ENCODE measurements around the gene DUSP22. TPM values are rescaled to one million over a fixed set of nuclear protein-coding genes. Genes with fewer than 3 reads are reported as not detected.

The DUSP22 gene
- polyA plus RNA-seq, 1 of the 3 experiments (the other 2 are of a cell fraction): 6.8 TPM

- WGBS (ENCODE audit: low lambda C conversion rate): 43% methylated on average over 9 of the region's 9 CpGs
- Histone ChIP-seq H3K9me2 (no peaks in the 10 kb centered on the region), H2AFZ (ENCODE audit: low read depth) (no peak overlapping the region), H4K20me1 (ENCODE audit: insufficient read depth) (no peaks in the 10 kb centered on the region), H3K36me3 (replicated peaks in 1 of 2; ENCODE audit: control insufficient read depth in 1 of 2, insufficient read depth in 2 of 2, low read length in 1 of 2) (no peaks in the 10 kb centered on the region), H3K4me3 (ENCODE audit: low read depth in 2 of 2, low read length in 1 of 2) (no peak overlapping the region), H3K4me1 (ENCODE audit: control insufficient read depth in 1 of 2, insufficient read depth in 2 of 2, low read depth in 1 of 2, low read length in 1 of 2) (no peaks in the 10 kb centered on the region), H3K27ac (ENCODE audit: low read depth in 2 of 2, low read length in 1 of 2) (no peak overlapping the region), H3K4me2 (no peak overlapping the region), H3K9ac (no peak overlapping the region), H3K9me3 (no peaks in the 10 kb centered on the region), H3K79me2 (ENCODE audit: insufficient read depth) (no peaks in the 10 kb centered on the region), H3K27me3 (ENCODE audit: insufficient read depth) (peaks cover 51% of the 10 kb centered on the region), H3F3A (replicated peaks; ENCODE audit: insufficient read depth) (no peaks in the 10 kb centered on the region)
- CTCF ChIA-PET: interaction anchor here (0.6 kb wide), 1 partner anchor 83 kb away, joined by 3 read pairs; no protein-coding TSS in a partner anchor
- DNase-seq: no peak
- POLR2A ChIA-PET: interaction anchor here (0.9 kb wide), 1 partner anchor 27 kb away, joined by 3 read pairs; no protein-coding TSS in a partner anchor
- TF ChIP-seq MEF2A (IDR thresholded peaks at IDR 0.05; ENCODE audit: borderline replicate concordance, low read depth): no peak
- no peak for TF ChIP-seq YY1 (IDR thresholded peaks at IDR 0.05; ENCODE audit: low read depth)
- TF ChIP-seq POLR2AphosphoS5 (IDR thresholded peaks at IDR 0.05; ENCODE audit: low read depth, low read length): no peak
- no peak for TF ChIP-seq CTCF (IDR thresholded peaks at IDR 0.05)
- no peak for TF ChIP-seq FOXM1 (IDR thresholded peaks at IDR 0.05; ENCODE audit: low read depth)
These were observed 63.3 kb downstream of the DUSP22 start for GRCh38 chr6:355373-356208.

DNA sequence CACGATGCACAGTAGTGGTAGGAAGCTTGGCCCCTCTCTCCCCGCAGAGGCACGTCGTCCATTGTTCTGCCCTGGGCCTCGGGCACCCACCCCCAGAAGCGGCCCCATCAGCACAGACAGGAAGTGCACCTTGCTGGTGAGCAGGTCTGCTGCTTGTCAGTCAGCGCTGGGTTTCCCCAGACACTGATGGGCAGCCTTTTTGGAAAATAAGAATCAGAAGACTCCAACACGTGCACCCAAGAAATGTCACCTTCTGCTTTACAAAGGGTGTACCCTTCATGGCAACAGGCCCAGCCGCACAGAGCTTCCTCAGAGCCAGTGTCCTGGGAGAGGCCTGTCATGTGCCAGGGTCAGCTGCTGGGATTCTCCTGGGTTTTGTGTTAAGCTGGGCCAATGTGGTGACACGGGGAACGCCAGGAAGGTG is 64.6 kb downstream of the DUSP22 start:
- WGBS (ENCODE audit: low lambda C conversion rate): 46% methylated on average over 11 of the region's 11 CpGs
- POLR2A ChIA-PET: no interaction called here
- no peaks in the 10 kb centered on the region for H3K9me2 ChIP-seq
- H3K36me3 ChIP-seq (replicated peaks in 1 of 2; ENCODE audit: control insufficient read depth in 1 of 2, insufficient read depth in 2 of 2, low read length in 1 of 2): no peaks in the 10 kb centered on the region
- H3K4me3 ChIP-seq (ENCODE audit: low read depth in 2 of 2, low read length in 1 of 2): no peak overlapping the region
- H4K20me1 ChIP-seq (ENCODE audit: insufficient read depth): no peaks in the 10 kb centered on the region
- H3K9ac ChIP-seq: no peak overlapping the region
- H3K4me1 ChIP-seq (ENCODE audit: control insufficient read depth in 1 of 2, insufficient read depth in 2 of 2, low read depth in 1 of 2, low read length in 1 of 2): no peaks in the 10 kb centered on the region
- H3K4me2 ChIP-seq: no peak overlapping the region
- H3K27ac ChIP-seq (ENCODE audit: low read depth in 2 of 2, low read length in 1 of 2): no peak overlapping the region
- TF ChIP-seq RFX5 (IDR thresholded peaks at IDR 0.05; ENCODE audit: low read length) (no peak), NRF1 (IDR thresholded peaks at IDR 0.05; ENCODE audit: low read depth, low read length) (no peak), CTCF (IDR thresholded peaks at IDR 0.05) (no peak), TCF12 (IDR thresholded peaks at IDR 0.05) (no peak), IRF3 (IDR thresholded peaks at IDR 0.05; ENCODE audit: low read depth, low read length) (no peak), RAD21 (IDR thresholded peaks at IDR 0.05; ENCODE audit: low read length) (no peak), FOXJ3 (CRISPR knock-in tag; IDR thresholded peaks at IDR 0.05) (no peak), TEAD4 (IDR thresholded peaks at IDR 0.05; ENCODE audit: borderline replicate concordance, insufficient read depth) (no peak), FOXM1 (IDR thresholded peaks at IDR 0.05; ENCODE audit: low read depth) (no peak), RXRA (IDR thresholded peaks at IDR 0.05; ENCODE audit: borderline replicate concordance, low read depth) (no peak), RCOR1 (IDR thresholded peaks at IDR 0.05; ENCODE audit: low read length) (no peak), GATA2 (CRISPR knock-in tag; IDR thresholded peaks at IDR 0.05) (no peak)
- TF ChIP-seq, protein P1, sequence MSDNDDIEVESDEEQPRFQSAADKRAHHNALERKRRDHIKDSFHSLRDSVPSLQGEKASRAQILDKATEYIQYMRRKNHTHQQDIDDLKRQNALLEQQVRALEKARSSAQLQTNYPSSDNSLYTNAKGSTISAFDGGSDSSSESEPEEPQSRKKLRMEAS (IDR thresholded peaks at IDR 0.05; ENCODE audit: low read depth): no peak
- TF ChIP-seq, protein P2, sequence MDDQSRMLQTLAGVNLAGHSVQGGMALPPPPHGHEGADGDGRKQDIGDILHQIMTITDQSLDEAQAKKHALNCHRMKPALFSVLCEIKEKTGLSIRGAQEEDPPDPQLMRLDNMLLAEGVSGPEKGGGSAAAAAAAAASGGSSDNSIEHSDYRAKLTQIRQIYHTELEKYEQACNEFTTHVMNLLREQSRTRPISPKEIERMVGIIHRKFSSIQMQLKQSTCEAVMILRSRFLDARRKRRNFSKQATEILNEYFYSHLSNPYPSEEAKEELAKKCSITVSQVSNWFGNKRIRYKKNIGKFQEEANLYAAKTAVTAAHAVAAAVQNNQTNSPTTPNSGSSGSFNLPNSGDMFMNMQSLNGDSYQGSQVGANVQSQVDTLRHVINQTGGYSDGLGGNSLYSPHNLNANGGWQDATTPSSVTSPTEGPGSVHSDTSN (IDR thresholded peaks at IDR 0.05): no peak
- DNase-seq: no peak
- no peaks in the 10 kb centered on the region for H3F3A ChIP-seq (replicated peaks; ENCODE audit: insufficient read depth)
- CTCF ChIA-PET: no interaction called here
- H2AFZ ChIP-seq (ENCODE audit: low read depth): no peak overlapping the region
- peaks cover 61% of the 10 kb centered on the region for H3K27me3 ChIP-seq (ENCODE audit: insufficient read depth)
- H3K79me2 ChIP-seq (ENCODE audit: insufficient read depth): no peaks in the 10 kb centered on the region
- no peaks in the 10 kb centered on the region for H3K9me3 ChIP-seq
